K562 (cell line): ENCODE measurements around the gene ING4. TPM values are rescaled to one million over a fixed set of nuclear protein-coding genes. Genes with fewer than 3 reads are reported as not detected.

Experiments
- DPF2 ChIP-seq: fragments of 450-650 bp; IDR thresholded peaks from 2 replicates; pipeline ENCODE4 v1.6.1; 2016
- EP400 ChIP-seq: fragments of 450-650 bp; IDR thresholded peaks from 2 replicates; pipeline ENCODE4 v1.6.1; 2017; ENCODE audit warnings: antibody characterized with exemption, mild to moderate bottlenecking, moderate library complexity
- HDAC1 ChIP-seq, 2 experiments: fragments of 450-650 bp; IDR thresholded peaks; 2 replicates each; pipeline ENCODE4 v1.6.1; 2016 to 2017; ENCODE audit warnings: inconsistent platforms in 1 of 2, mild to moderate bottlenecking in 1 of 2, moderate library complexity in 1 of 2
- MAFF ChIP-seq: IDR thresholded peaks from 2 replicates; pipeline ENCODE4 v1.6.1; 2012; ENCODE audit warnings: low read length, improper control_type of control experiment
- MEF2D ChIP-seq: conservative IDR thresholded peaks from 2 replicates; pipeline ENCODE4 v1.6.1; 2016; ENCODE audit warnings: low read depth, missing genetic modification characterization, missing compliant biosample characterization
- NFIC ChIP-seq: fragments of 450-650 bp; IDR thresholded peaks from 2 replicates; pipeline ENCODE4 v1.6.1; 2017; ENCODE audit warnings: mild to moderate bottlenecking, inconsistent platforms
- PHF8 ChIP-seq: fragments of 200-600 bp; sonication (generic); IDR thresholded peaks from 2 replicates; pipeline ENCODE4 v1.6.1; 2012; ENCODE audit warnings: mixed run types, mild to moderate bottlenecking, inconsistent platforms, low read length, moderate library complexity, borderline replicate concordance
- PURB ChIP-seq: sonication (generic); formaldehyde crosslinking; IDR thresholded peaks from 2 replicates; pipeline ENCODE4 v1.9.0; 2021; ENCODE audit warnings: low read depth, mild to moderate bottlenecking, missing genetic modification reagents
- RCOR1 ChIP-seq, 2 experiments: IDR thresholded peaks; 2 replicates each; pipeline ENCODE4 v1.6.1; 2012; ENCODE audit warnings: low read depth in 2 of 2, low read length in 2 of 2, borderline replicate concordance in 1 of 2, improper control_type of control experiment in 1 of 2
- ZNF232 ChIP-seq: sonication (generic); formaldehyde crosslinking; IDR thresholded peaks from 2 replicates; pipeline ENCODE4 v1.8.0; 2022; ENCODE audit warnings: mild to moderate bottlenecking, missing genetic modification reagents
- ZNF584 ChIP-seq: fragments of 200-800 bp; sonication (Bioruptor generic); IDR thresholded peaks from 2 replicates; pipeline ENCODE4 v1.6.1; 2016; ENCODE audit warnings: low read depth, mild to moderate bottlenecking, missing genetic modification characterization, missing compliant biosample characterization
- polyA plus RNA-seq, 8 experiments: library from polyadenylated mRNA; depleted of rRNA in 4 of 8; stranded (reverse) in 5 of 8; unstranded in 3 of 8; fragments of >200 nt; fragmentation: Nextera tagmentation in 2 of 8; fragmentation: Illumina TruSeq in 1 of 8; extraction: Ambion mirVana in 2 of 8; extraction: Trizol in 1 of 8; gene quantifications; 2 replicates each; pipeline versions ENCODE4 v1.2.1 to v1.2.3, GENCODE V29; 2011 to 2014; ENCODE audit warnings: inconsistent platforms in 1 of 8, missing spikeins in 1 of 8
- total RNA-seq, 7 experiments: library from RNA; depleted of rRNA in 6 of 7; stranded (reverse); fragments of >200 nt in 6 of 7; fragmentation: Illumina TruSeq in 2 of 7; extraction: Trizol in 2 of 7; gene quantifications; 2 replicates each; pipeline versions ENCODE4 v1.2.1 to v1.2.3, GENCODE V29; 2011 to 2021; ENCODE audit warnings: low replicate concordance in 1 of 7
- TF ChIP-seq, protein P1 (sequence below): fragments of 250-450 bp; sonication (Bioruptor Pico); IDR thresholded peaks from 2 replicates; pipeline ENCODE4 v1.4.0; 2020; ENCODE audit warnings: mild to moderate bottlenecking, moderate library complexity, borderline replicate concordance
- TF ChIP-seq, protein P2 (sequence below): sonication (generic); formaldehyde crosslinking; IDR thresholded peaks from 2 replicates; pipeline ENCODE4 v1.8.0; 2022; ENCODE audit warnings: mild to moderate bottlenecking, missing genetic modification reagents
- TF ChIP-seq, protein P3 (sequence below): fragments of 250-450 bp; sonication (Bioruptor Pico); IDR thresholded peaks from 2 replicates; pipeline ENCODE4 v1.8.0; 2022; ENCODE audit warnings: inconsistent platforms
- TF ChIP-seq, protein P4 (sequence below): fragments of 450-650 bp; formaldehyde crosslinking; conservative IDR thresholded peaks from 2 replicates; pipeline ENCODE4 v1.4.0; 2022; ENCODE audit warnings: mild to moderate bottlenecking, missing genetic modification characterization
- TF ChIP-seq, protein P5 (sequence below), 2 experiments: fragments of 450-650 bp; IDR thresholded peaks; 2 replicates each; pipeline ENCODE4 v1.6.1; 2018; ENCODE audit warnings: mild to moderate bottlenecking in 2 of 2, low read depth in 1 of 2; ENCODE audit not compliant: partially characterized antibody in 2 of 2

ING4 gene
- total and polyA plus RNA-seq, 9 of the 15 experiments (the other 6 are each of a cell fraction or from before 2014, with no cell fraction given): 6.6 to 30.2 (median 15.7) TPM

DNA sequence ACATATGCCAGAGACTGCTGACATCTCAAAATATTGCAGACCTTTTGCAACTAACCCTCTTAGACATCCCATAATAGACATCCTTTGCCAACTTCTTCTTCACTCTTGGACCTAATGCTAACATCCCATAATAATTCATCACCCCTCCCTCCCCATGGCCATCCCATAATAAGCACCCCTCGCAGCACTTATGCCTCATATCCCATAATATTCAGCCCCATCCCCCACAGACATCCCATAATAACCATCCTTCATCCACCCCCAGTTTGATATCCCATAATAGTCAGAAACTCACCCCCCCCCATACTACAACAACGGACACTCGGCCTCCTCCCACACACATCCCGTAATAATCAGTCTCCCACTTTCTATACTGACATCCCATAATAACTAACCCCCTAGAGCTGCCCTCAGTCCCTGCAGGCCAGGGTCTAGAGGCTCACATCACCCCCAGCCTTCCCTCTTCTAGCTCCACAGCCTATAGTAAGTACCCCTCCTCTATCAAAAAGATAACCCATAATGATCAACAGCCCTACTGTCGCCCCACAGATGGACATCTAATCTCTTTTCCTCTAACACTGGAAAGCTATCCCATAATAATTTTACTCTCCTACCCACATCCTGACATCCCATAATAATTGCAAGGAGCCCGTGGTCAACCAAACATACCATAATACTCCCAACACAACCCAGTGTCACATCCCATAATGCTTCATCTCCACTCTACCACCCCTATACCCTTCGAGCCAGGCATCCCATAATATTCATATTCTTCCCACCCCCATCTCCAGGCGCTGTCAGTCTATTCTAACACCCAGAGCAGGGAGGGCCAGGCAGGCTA lies 54.9 kb downstream of the ING4 start (continued):
- TF ChIP-seq RCOR1 (IDR thresholded peaks at IDR 0.05; ENCODE audit: borderline replicate concordance in 1 of 2, low read depth in 2 of 2, low read length in 2 of 2): no peak
- TF ChIP-seq, protein P1, sequence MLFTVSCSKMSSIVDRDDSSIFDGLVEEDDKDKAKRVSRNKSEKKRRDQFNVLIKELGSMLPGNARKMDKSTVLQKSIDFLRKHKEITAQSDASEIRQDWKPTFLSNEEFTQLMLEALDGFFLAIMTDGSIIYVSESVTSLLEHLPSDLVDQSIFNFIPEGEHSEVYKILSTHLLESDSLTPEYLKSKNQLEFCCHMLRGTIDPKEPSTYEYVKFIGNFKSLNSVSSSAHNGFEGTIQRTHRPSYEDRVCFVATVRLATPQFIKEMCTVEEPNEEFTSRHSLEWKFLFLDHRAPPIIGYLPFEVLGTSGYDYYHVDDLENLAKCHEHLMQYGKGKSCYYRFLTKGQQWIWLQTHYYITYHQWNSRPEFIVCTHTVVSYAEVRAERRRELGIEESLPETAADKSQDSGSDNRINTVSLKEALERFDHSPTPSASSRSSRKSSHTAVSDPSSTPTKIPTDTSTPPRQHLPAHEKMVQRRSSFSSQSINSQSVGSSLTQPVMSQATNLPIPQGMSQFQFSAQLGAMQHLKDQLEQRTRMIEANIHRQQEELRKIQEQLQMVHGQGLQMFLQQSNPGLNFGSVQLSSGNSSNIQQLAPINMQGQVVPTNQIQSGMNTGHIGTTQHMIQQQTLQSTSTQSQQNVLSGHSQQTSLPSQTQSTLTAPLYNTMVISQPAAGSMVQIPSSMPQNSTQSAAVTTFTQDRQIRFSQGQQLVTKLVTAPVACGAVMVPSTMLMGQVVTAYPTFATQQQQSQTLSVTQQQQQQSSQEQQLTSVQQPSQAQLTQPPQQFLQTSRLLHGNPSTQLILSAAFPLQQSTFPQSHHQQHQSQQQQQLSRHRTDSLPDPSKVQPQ: no peak
- TF ChIP-seq, protein P2, sequence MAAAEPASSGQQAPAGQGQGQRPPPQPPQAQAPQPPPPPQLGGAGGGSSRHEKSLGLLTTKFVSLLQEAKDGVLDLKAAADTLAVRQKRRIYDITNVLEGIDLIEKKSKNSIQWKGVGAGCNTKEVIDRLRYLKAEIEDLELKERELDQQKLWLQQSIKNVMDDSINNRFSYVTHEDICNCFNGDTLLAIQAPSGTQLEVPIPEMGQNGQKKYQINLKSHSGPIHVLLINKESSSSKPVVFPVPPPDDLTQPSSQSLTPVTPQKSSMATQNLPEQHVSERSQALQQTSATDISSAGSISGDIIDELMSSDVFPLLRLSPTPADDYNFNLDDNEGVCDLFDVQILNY (CRISPR knock-in tag): no peak
- TF ChIP-seq HDAC1 (IDR thresholded peaks at IDR 0.05): 0 out of 4 replicates have a peak, but pooled peaks of 1 of the 2 experiments have one; percentile 12
- TF ChIP-seq MEF2D (tag): peak; percentile 89
- no peak for TF ChIP-seq ZNF232 (CRISPR knock-in tag)
- no peak for TF ChIP-seq PURB (CRISPR knock-in tag)
- peak; percentile 39 for TF ChIP-seq NFIC
- TF ChIP-seq, protein P3, sequence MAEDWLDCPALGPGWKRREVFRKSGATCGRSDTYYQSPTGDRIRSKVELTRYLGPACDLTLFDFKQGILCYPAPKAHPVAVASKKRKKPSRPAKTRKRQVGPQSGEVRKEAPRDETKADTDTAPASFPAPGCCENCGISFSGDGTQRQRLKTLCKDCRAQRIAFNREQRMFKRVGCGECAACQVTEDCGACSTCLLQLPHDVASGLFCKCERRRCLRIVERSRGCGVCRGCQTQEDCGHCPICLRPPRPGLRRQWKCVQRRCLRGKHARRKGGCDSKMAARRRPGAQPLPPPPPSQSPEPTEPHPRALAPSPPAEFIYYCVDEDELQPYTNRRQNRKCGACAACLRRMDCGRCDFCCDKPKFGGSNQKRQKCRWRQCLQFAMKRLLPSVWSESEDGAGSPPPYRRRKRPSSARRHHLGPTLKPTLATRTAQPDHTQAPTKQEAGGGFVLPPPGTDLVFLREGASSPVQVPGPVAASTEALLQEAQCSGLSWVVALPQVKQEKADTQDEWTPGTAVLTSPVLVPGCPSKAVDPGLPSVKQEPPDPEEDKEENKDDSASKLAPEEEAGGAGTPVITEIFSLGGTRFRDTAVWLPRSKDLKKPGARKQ (CRISPR knock-in tag): no peak
- peak; percentile 73 for TF ChIP-seq EP400
- peak; percentile 49 for TF ChIP-seq MAFF
- TF ChIP-seq PHF8: no peak
- TF ChIP-seq, protein P4, sequence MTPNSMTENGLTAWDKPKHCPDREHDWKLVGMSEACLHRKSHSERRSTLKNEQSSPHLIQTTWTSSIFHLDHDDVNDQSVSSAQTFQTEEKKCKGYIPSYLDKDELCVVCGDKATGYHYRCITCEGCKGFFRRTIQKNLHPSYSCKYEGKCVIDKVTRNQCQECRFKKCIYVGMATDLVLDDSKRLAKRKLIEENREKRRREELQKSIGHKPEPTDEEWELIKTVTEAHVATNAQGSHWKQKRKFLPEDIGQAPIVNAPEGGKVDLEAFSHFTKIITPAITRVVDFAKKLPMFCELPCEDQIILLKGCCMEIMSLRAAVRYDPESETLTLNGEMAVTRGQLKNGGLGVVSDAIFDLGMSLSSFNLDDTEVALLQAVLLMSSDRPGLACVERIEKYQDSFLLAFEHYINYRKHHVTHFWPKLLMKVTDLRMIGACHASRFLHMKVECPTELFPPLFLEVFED (CRISPR knock-in tag): peak; percentile 96
- TF ChIP-seq ZNF584 (CRISPR knock-in tag): peak; percentile 92
- TF ChIP-seq, protein P5, sequence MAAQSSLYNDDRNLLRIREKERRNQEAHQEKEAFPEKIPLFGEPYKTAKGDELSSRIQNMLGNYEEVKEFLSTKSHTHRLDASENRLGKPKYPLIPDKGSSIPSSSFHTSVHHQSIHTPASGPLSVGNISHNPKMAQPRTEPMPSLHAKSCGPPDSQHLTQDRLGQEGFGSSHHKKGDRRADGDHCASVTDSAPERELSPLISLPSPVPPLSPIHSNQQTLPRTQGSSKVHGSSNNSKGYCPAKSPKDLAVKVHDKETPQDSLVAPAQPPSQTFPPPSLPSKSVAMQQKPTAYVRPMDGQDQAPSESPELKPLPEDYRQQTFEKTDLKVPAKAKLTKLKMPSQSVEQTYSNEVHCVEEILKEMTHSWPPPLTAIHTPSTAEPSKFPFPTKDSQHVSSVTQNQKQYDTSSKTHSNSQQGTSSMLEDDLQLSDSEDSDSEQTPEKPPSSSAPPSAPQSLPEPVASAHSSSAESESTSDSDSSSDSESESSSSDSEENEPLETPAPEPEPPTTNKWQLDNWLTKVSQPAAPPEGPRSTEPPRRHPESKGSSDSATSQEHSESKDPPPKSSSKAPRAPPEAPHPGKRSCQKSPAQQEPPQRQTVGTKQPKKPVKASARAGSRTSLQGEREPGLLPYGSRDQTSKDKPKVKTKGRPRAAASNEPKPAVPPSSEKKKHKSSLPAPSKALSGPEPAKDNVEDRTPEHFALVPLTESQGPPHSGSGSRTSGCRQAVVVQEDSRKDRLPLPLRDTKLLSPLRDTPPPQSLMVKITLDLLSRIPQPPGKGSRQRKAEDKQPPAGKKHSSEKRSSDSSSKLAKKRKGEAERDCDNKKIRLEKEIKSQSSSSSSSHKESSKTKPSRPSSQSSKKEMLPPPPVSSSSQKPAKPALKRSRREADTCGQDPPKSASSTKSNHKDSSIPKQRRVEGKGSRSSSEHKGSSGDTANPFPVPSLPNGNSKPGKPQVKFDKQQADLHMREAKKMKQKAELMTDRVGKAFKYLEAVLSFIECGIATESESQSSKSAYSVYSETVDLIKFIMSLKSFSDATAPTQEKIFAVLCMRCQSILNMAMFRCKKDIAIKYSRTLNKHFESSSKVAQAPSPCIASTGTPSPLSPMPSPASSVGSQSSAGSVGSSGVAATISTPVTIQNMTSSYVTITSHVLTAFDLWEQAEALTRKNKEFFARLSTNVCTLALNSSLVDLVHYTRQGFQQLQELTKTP (IDR thresholded peaks at IDR 0.05; ENCODE audit: low read depth in 1 of 2, partially characterized antibody in 2 of 2): no peak
- peak; percentile 88 for TF ChIP-seq DPF2
